HepG2 (cell line): ENCODE data around the gene SIX5. TPM values are rescaled to one million over a fixed set of nuclear protein-coding genes. Genes with fewer than 3 reads are reported as not detected.

Experiments used
- ATAC-seq: fragments of 200-7000 bp; cut with Tn5 transposase; 3 replicates; pipeline ENCODE4 v1.9.1; 2020; ENCODE audit warnings: mild to moderate bottlenecking, moderate library complexity
- BruUV-seq: library from RNA; stranded (reverse); fragments of 400-500 nt; replicated peaks from 2 replicates; lab custom pipeline; 2021; lab: Mats Ljungman, UMichigan
- CTCF ChIA-PET: fragments of 300-600 bp; formaldehyde crosslinking; extraction: SDS; loops from one replicate; lab custom pipeline; 2021; ENCODE audit warnings: low total read pairs, inconsistent platforms, low intra/inter-chr PET ratio; lab: Yijun Ruan, JAX
- POLR2A ChIA-PET: fragments of 350-600 bp; sonication (Branson Sonifier 250); formaldehyde crosslinking; loops from one replicate; lab custom pipeline; 2020; ENCODE audit warnings: antibody characterized with exemption, inconsistent platforms; lab: Yijun Ruan, JAX
- DNase-seq: peaks from one replicate; pipeline ENCODE4 v3.0.0-alpha.2; 2015; ENCODE audit warnings: low spot score
- FAIRE-seq: peaks from 3 replicates; lab custom pipeline; 2011; peaks lifted over from hg19 to GRCh38; lab: Jason Lieb, UNC
- H2AFZ ChIP-seq: one replicate; pipeline ENCODE4 v1.6.1; 2011; ENCODE audit warnings: low read length, inconsistent platforms
- H3K27ac ChIP-seq: fragments of 300-600 bp; 3 replicates; pipeline ENCODE4 v1.8.0; 2011; ENCODE audit warnings: mixed run types, mild to moderate bottlenecking, mixed read lengths, low read length, inconsistent platforms; ENCODE audit not compliant: insufficient read depth; ENCODE audit errors: extremely low read length
- H3K27me3 ChIP-seq, 2 experiments: fragments of 200-600 bp in 1 of 2; 2 replicates in 1 of 2; 3 replicates in 1 of 2; pipeline versions ENCODE4 v1.6.0 to v1.8.0; 2011; ENCODE audit warnings: low read length in 2 of 2, mild to moderate bottlenecking in 2 of 2, moderate library complexity in 2 of 2, inconsistent platforms in 1 of 2; ENCODE audit not compliant: insufficient read depth in 2 of 2, control insufficient read depth in 1 of 2
- H3K36me3 ChIP-seq, 2 experiments: fragments of 200-600 bp in 1 of 2; replicated peaks in 1 of 2; 2 replicates in 1 of 2; 3 replicates in 1 of 2; pipeline versions ENCODE4 v1.5.1 to v1.8.0; 2011; ENCODE audit warnings: low read length in 2 of 2, inconsistent platforms in 1 of 2; ENCODE audit not compliant: insufficient read depth in 2 of 2, control insufficient read depth in 1 of 2
- H3K4me1 ChIP-seq: 2 replicates; pipeline ENCODE4 v1.5.1; 2012; ENCODE audit warnings: low read length, inconsistent platforms; ENCODE audit not compliant: insufficient read depth
- H3K4me2 ChIP-seq: 2 replicates; pipeline ENCODE4 v1.6.0; 2011; ENCODE audit warnings: low read depth, low read length, inconsistent platforms
- H3K4me3 ChIP-seq, 3 experiments: fragments of 200-600 bp in 1 of 3; sonication (generic), shearing (Covaris generic) in 1 of 3; replicated peaks in 1 of 3; 2 replicates each; pipeline ENCODE4 v1.5.1; 2011 to 2016; ENCODE audit warnings: low read length in 3 of 3, inconsistent platforms in 2 of 3, low read depth in 2 of 3, mild to moderate bottlenecking in 2 of 3, control low read depth in 1 of 3, mixed read lengths in 1 of 3; ENCODE audit not compliant: insufficient read depth in 1 of 3
- H3K79me2 ChIP-seq: one replicate; pipeline ENCODE4 v1.6.1; 2011; ENCODE audit warnings: low read length, inconsistent platforms; ENCODE audit not compliant: insufficient read depth
- H3K9ac ChIP-seq: 2 replicates; pipeline ENCODE4 v1.6.0; 2011; ENCODE audit warnings: mild to moderate bottlenecking, low read depth, low read length, inconsistent platforms; ENCODE audit not compliant: insufficient read depth
- H3K9me3 ChIP-seq: 2 replicates; pipeline ENCODE4 v1.5.1; 2012; ENCODE audit warnings: mild to moderate bottlenecking, low read length
- H4K20me1 ChIP-seq: 2 replicates; pipeline ENCODE4 v1.6.0; 2011; ENCODE audit warnings: inconsistent platforms, mild to moderate bottlenecking, low read length, moderate library complexity; ENCODE audit not compliant: insufficient read depth
- ATF7 ChIP-seq, 2 experiments: fragments of 450-650 bp in 1 of 2; sonication (generic) in 1 of 2; formaldehyde crosslinking in 1 of 2; IDR thresholded peaks; 2 replicates each; pipeline versions ENCODE4 v1.4.0 to v1.6.1; 2016 to 2020; ENCODE audit warnings: antibody characterized with exemption in 1 of 2, mild to moderate bottlenecking in 1 of 2, missing genetic modification reagents in 1 of 2
- MAFF ChIP-seq: IDR thresholded peaks from 2 replicates; pipeline ENCODE4 v1.6.1; 2011; ENCODE audit warnings: low read depth, low read length, improper control_type of control experiment
- MAFK ChIP-seq, 2 experiments: IDR thresholded peaks in 1 of 2; conservative IDR thresholded peaks in 1 of 2; 2 replicates each; pipeline ENCODE4 v1.6.1; 2011; ENCODE audit warnings: improper control_type of control experiment in 2 of 2, low read length in 2 of 2
- NFE2L2 ChIP-seq: fragments of 150-350 bp; IDR thresholded peaks from 2 replicates; pipeline ENCODE4 v1.6.1; 2014; ENCODE audit warnings: low read length
- SP1 ChIP-seq, 2 experiments: fragments of 450-650 bp in 1 of 2; sonication (generic) in 1 of 2; formaldehyde crosslinking in 1 of 2; IDR thresholded peaks; 2 replicates each; pipeline versions ENCODE4 v1.4.0 to v1.6.1; 2016 to 2020; ENCODE audit warnings: missing genetic modification reagents in 1 of 2
- ZBTB3 ChIP-seq: sonication (generic); formaldehyde crosslinking; IDR thresholded peaks from 2 replicates; pipeline ENCODE4 v1.4.0; 2020; ENCODE audit warnings: low read depth, mild to moderate bottlenecking, moderate library complexity, missing genetic modification reagents, borderline replicate concordance
- ZIK1 ChIP-seq: sonication (generic); formaldehyde crosslinking; IDR thresholded peaks from 2 replicates; pipeline ENCODE4 v1.5.0; 2020; ENCODE audit warnings: mild to moderate bottlenecking, low read depth, missing genetic modification reagents, borderline replicate concordance
- ZMYM3 ChIP-seq: sonication (generic); formaldehyde crosslinking; IDR thresholded peaks from 2 replicates; pipeline ENCODE4 v1.5.1; 2020; ENCODE audit warnings: mild to moderate bottlenecking, missing genetic modification reagents
- ZNF224 ChIP-seq: sonication (generic); formaldehyde crosslinking; IDR thresholded peaks from 2 replicates; pipeline ENCODE4 v1.5.0; 2020; ENCODE audit warnings: mild to moderate bottlenecking, missing genetic modification reagents
- ZNF333 ChIP-seq: sonication (generic); formaldehyde crosslinking; IDR thresholded peaks from 2 replicates; pipeline ENCODE4 v1.4.0; 2020; ENCODE audit warnings: mild to moderate bottlenecking, missing genetic modification reagents, borderline replicate concordance
- ZNF33A ChIP-seq: sonication (generic); formaldehyde crosslinking; IDR thresholded peaks from 2 replicates; pipeline ENCODE4 v1.5.1; 2020; ENCODE audit warnings: missing genetic modification reagents, mild to moderate bottlenecking, moderate library complexity, borderline replicate concordance
- ZNF513 ChIP-seq: sonication (generic); formaldehyde crosslinking; conservative IDR thresholded peaks from 2 replicates; pipeline ENCODE4 v1.5.0; 2020; ENCODE audit warnings: missing genetic modification reagents
- ZNF703 ChIP-seq: sonication (generic); formaldehyde crosslinking; IDR thresholded peaks from 2 replicates; pipeline ENCODE4 v1.5.1; 2020; ENCODE audit warnings: missing genetic modification reagents, mild to moderate bottlenecking, moderate library complexity, borderline replicate concordance
- ZNF850 ChIP-seq: sonication (generic); formaldehyde crosslinking; conservative IDR thresholded peaks from 2 replicates; pipeline ENCODE4 v1.9.0; 2021; ENCODE audit warnings: mild to moderate bottlenecking, missing genetic modification reagents
- ZSCAN12 ChIP-seq: sonication (generic); formaldehyde crosslinking; IDR thresholded peaks from 2 replicates; pipeline ENCODE4 v1.9.0; 2021; ENCODE audit warnings: mild to moderate bottlenecking, missing genetic modification reagents
- WGBS: methylation state at CpG from one replicate; pipeline ENCODE4 v1.1.6; 2017; ENCODE audit warnings: low lambda C conversion rate; 5-methylcytosine and 5-hydroxymethylcytosine counted together
- in situ Hi-C: cut with HindIII; loops from 2 replicates; pipeline ENCODE4 v1.10.0; 2017; ENCODE audit warnings: low pct_unique_long_range_greater_than_20kb; ENCODE audit not compliant: extremely low pct_ligation_motif_present
- intact Hi-C: fragments of 100-400 bp; cut with micrococcal nuclease; formaldehyde crosslinking; loops from one replicate; pipeline ENCODE4 v1.10.0; 2022; ENCODE audit not compliant: unreplicated experiment
- polyA plus RNA-seq, 8 experiments: library from polyadenylated mRNA; depleted of rRNA in 3 of 8; stranded (reverse) in 7 of 8; unstranded in 1 of 8; fragments of >200 nt; fragmentation: Illumina TruSeq in 4 of 8; extraction: Trizol in 4 of 8; gene quantifications; 2 replicates each; pipeline versions ENCODE4 v1.2.1 to v1.2.3, GENCODE V29; 2011 to 2016; ENCODE audit warnings: low read depth in 4 of 8, missing spikeins in 1 of 8, mixed read lengths in 1 of 8; ENCODE audit not compliant: insufficient read depth in 1 of 8
- total RNA-seq, 5 experiments: library from RNA; depleted of rRNA; stranded (reverse); fragments of >200 nt; fragmentation: Illumina TruSeq; extraction: Trizol; gene quantifications; 2 replicates each; pipeline ENCODE4 v1.2.3, GENCODE V29; 2016; ENCODE audit warnings: low read depth in 1 of 5
- TF ChIP-seq, protein P1 (sequence below): sonication (generic); formaldehyde crosslinking; IDR thresholded peaks from 2 replicates; pipeline ENCODE4 v1.4.0; 2020; ENCODE audit warnings: missing genetic modification reagents

The SIX5 gene
- total and polyA plus RNA-seq, 2 of the 13 experiments (the other 11 are each of a cell fraction or from before 2014, with no cell fraction given) = 7.7 to 10.5 TPM

GRCh38 chr19:45809643-45810159 is 40.6 kb upstream of the SIX5 start:
- peak overlapping the region; percentile 47 for H3K4me2 ChIP-seq
- H3K9me3 ChIP-seq = no peaks in the 10 kb centered on the region
- DNase-seq (no peak), ATAC-seq (peak; percentile 34; the same call in 1 of the 3 replicates), FAIRE-seq (no peak)
- no peak overlapping the region for H3K9ac ChIP-seq
- peaks cover 8% of the 10 kb centered on the region for H3K4me1 ChIP-seq
- H3K4me3 ChIP-seq = no peak overlapping the region
- WGBS = 33% methylated on average over 7 of the region's 7 CpGs
- BruUV-seq = no TSS peak
- H4K20me1 ChIP-seq = no peaks in the 10 kb centered on the region
- CTCF ChIA-PET = no interaction called here
- no peak overlapping the region for H3K27ac ChIP-seq
- H3K36me3 ChIP-seq = peaks cover 0 to under 1% of the 10 kb centered on the region in 2 experiments; a peak in 1 of 5 replicates
- H2AFZ ChIP-seq = no peak overlapping the region
- POLR2A ChIA-PET = no interaction called here
- in situ Hi-C loops = loop anchor here (10.0 kb wide), 1 partner anchor 205 kb away; no protein-coding TSS in a partner anchor
- H3K27me3 ChIP-seq = peaks cover 0 to 4% of the 10 kb centered on the region in 2 experiments; a peak in 2 of 5 replicates
- TF ChIP-seq NFE2L2 (peak; percentile 86), ZBTB3 (CRISPR knock-in tag) (no peak), MAFK (conservative IDR thresholded peaks at IDR 0.05 in 1 of 2, IDR thresholded peaks at IDR 0.05 in 1 of 2; ENCODE audit: low read length in 2 of 2) (peak; percentile 98), ZIK1 (CRISPR knock-in tag) (no peak), ZNF224 (no peak), ZNF703 (CRISPR knock-in tag) (no peak), SP1 (IDR thresholded peaks at IDR 0.05) (no peak), SP1 (CRISPR knock-in tag; IDR thresholded peaks at IDR 0.05) (no peak), MAFF (peak; percentile 97), ZNF850 (CRISPR knock-in tag) (no peak)
- H3K79me2 ChIP-seq = no peaks in the 10 kb centered on the region
- intact Hi-C loops = no loop called here

GRCh38 chr19:45805719-45806118 is 36.7 kb upstream of the SIX5 start:
- FAIRE-seq (no peak), DNase-seq (no peak), ATAC-seq (no peak)
- Histone ChIP-seq H3K4me3 (no peak overlapping the region), H3K4me1 (peaks cover 19% of the 10 kb centered on the region), H3K79me2 (no peaks in the 10 kb centered on the region), H4K20me1 (no peaks in the 10 kb centered on the region), H2AFZ (no peak overlapping the region), H3K27me3 (peaks cover 0 to 12% of the 10 kb centered on the region in 2 experiments; a peak in 3 of 5 replicates), H3K36me3 (no peaks in the 10 kb centered on the region), H3K27ac (no peak overlapping the region), H3K9ac (no peak overlapping the region), H3K4me2 (no peak overlapping the region), H3K9me3 (no peaks in the 10 kb centered on the region)
- intact Hi-C loops (no loop called here), in situ Hi-C loops (no loop called here)
- CTCF ChIA-PET = no interaction called here
- BruUV-seq = no TSS peak
- POLR2A ChIA-PET = interaction anchor here (0.7 kb wide), 1 partner anchor 13 kb away, joined by 3 read pairs; the partner anchor contains the start of gene DMWD
- TF ChIP-seq, protein P1, sequence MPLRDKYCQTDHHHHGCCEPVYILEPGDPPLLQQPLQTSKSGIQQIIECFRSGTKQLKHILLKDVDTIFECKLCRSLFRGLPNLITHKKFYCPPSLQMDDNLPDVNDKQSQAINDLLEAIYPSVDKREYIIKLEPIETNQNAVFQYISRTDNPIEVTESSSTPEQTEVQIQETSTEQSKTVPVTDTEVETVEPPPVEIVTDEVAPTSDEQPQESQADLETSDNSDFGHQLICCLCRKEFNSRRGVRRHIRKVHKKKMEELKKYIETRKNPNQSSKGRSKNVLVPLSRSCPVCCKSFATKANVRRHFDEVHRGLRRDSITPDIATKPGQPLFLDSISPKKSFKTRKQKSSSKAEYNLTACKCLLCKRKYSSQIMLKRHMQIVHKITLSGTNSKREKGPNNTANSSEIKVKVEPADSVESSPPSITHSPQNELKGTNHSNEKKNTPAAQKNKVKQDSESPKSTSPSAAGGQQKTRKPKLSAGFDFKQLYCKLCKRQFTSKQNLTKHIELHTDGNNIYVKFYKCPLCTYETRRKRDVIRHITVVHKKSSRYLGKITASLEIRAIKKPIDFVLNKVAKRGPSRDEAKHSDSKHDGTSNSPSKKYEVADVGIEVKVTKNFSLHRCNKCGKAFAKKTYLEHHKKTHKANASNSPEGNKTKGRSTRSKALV = no peak
- TF ChIP-seq ZSCAN12 (CRISPR knock-in tag) = no peak
- TF ChIP-seq ZNF33A = no peak
- TF ChIP-seq ZNF513 (CRISPR knock-in tag) = no peak
- TF ChIP-seq ZMYM3 (CRISPR knock-in tag) = peak; percentile 86
- no peak for TF ChIP-seq ZNF333 (CRISPR knock-in tag)
- TF ChIP-seq ATF7 (IDR thresholded peaks at IDR 0.05) = no peak
- no peak for TF ChIP-seq ATF7 (CRISPR knock-in tag; IDR thresholded peaks at IDR 0.05)
